NCI-H2081 (cell line): Measurements from ENCODE around the gene MXI1.
"Not testable (repeated sequence)": the region's sequence is repeated elsewhere in the genome, so short reads cannot be mapped to it uniquely, and the experiment has no call there.

Experiments used
- DNase-seq, 2 experiments: peaks; one replicate each; lab custom pipeline; 2025; lab: John Stamatoyannopoulos, UW

The MXI1 gene

DNA sequence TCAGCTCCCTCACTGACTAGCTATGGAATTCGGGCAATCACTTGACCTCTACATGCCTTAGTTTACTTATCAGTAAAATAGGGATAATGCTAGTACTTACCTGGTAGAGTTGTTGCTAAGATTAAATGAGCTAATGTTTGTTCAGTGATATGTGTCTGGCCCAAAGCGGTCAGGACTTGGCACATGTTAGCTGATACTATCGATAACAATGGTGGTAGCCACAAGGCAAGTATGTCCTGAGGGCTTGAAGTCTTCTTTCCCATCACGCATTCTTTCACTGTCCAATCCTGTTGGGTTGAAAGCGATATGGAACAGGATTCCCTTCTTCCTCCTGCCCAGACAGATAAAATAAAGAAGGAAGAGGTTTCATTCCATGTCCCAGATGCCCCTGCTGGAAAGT is 25.5 kb upstream of the MXI1 start:
- no peak for DNase-seq

GRCh38 chr10:110184398-110184797 is 23.0 kb upstream of the MXI1 start:
- DNase-seq = no peak

DNA sequence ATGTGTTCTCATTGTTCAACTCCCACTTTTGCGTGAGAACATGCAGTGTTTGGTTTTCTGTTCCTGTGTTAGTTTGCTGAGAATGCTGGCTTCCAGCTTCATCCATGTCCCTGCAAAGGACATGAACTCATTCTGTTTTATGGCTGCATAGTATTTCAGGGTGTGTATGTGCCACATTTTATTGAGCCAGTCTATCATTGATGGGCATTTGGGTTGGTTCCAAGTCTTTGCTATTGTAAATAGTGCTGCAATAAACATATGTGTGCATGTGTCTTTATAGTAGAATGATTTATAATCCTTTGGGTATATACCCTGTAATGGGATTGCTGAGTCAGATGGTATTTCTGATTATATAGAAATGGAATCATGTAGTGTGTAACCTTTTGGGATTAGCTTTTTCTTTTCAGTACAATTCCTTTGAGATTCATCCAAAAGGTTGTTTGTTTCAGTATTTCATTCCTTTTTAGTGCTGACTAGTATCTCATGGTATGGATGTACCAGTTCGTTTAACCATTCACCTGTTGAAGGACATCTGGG is 21.7 kb upstream of the MXI1 start:
- not testable (repeated sequence) for DNase-seq

DNA sequence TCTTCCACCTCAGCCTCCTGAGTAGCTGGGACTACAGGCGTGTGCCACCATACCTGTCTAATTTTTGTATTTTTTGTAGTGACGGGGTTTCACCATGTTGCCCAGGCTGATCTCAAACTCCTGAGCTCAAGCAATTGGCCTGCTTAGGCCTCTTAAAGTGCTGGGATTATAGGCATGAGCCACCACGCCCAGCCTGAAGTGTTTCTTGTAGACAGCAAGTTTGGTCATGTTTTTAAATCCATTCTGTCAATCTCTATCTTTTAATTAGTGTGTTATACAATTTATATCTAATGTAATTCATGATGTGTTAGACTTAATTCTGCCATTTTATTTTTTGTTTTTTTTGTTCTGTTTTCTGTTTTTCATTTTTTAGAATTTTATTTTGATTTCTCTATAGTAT is 17.2 kb upstream of the MXI1 start:
- no peak for DNase-seq

- DNase-seq = no peak
Observed at GRCh38 chr10:110192552-110192951, 14.9 kb upstream of the MXI1 start.

- DNase-seq = no peak
Observed at GRCh38 chr10:110200503-110200902, 6.9 kb upstream of the MXI1 start.

GRCh38 chr10:110201046-110201445 is 6.4 kb upstream of the MXI1 start:
- DNase-seq = not testable (repeated sequence)

GRCh38 chr10:110203500-110204455 is 3.6 kb upstream of the MXI1 start:
- no peak for DNase-seq

GRCh38 chr10:110205051-110205675 is 2.2 kb upstream of the MXI1 start:
- DNase-seq = no peak

GRCh38 chr10:110207805-110208613 is 604 bp downstream of the MXI1 start:
- no peak for DNase-seq

- DNase-seq = no peak
Observed at GRCh38 chr10:110208614-110209453, 1.4 kb downstream of the MXI1 start.

- DNase-seq = no peak
Observed at GRCh38 chr10:110209454-110209925, 2.1 kb downstream of the MXI1 start.

DNA sequence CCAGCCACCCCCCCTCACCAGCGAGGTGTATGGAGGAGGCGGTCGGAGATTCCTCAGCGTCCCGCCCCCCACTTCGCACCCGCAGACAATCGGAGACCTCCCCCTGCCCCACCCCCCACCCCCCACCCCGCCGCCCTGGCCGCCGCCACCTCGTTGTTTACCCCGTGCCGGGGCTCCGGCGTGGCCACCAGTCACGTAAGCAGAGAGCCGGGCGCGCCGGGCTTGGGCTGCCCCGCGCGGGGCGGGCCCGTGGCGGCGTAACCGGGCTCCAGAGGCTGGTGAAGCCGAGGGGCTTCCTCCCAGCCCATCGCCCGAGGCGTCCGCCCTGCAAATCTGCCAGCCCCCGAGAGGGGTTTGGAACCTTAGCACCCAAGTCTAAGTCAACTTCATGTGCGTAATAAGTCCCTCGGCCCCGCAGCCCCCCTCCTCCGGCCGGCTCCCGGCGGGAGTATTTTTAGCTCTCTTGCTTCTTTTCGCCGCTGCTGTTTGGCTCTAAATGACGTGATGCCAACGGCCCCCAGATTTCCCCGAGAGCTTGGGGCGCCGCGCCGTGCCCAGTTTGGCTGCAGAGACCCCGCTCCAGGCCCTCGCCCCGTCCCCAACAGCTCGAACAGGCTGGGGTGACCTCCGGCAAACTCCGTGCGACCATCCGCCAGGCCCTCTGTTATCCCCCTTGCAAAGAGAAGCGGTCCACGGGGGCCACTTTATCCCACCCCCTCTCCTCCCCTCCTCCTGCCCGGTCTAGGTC is 2.7 kb downstream of the MXI1 start:
- no peak for DNase-seq

GRCh38 chr10:110210674-110211464 is 3.5 kb downstream of the MXI1 start:
- peak; percentile 84 to 85 for DNase-seq

- DNase-seq = no peak
Observed at GRCh38 chr10:110211465-110211843, 4.0 kb downstream of the MXI1 start.

GRCh38 chr10:110212119-110213006 is 5.0 kb downstream of the MXI1 start:
- no peak for DNase-seq

DNA sequence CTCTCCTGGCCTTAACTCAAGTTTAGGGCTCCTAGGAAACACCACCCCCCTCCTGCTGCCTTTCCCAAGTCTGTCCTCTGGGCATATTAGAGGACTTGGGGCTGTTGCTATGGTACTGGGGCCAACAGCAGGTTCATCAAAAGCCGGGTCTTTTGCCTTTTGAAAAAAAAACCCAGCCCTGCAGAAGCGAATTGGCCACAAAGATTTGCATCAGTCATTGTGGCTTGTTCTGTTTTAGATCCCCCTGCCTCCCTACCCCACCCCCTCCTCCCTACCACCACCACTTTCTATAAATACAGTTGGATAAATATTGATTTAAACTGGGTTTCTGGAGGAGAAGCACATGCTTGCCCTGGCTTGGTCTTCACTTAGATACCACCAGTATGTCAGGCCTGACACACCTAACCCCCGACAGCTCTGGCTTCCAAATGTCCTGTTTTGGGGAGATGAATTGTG is 7.0 kb downstream of the MXI1 start:
- DNase-seq = no peak
